CD4-positive, alpha-beta T cell (primary cell): ENCODE data around the gene NRXN3. TPM values are rescaled to one million over a fixed set of nuclear protein-coding genes. Genes with fewer than 3 reads are reported as not detected.

ENCODE experiments used
- ATAC-seq: fragments of 200-7000 bp; cut with Tn5 transposase; one replicate; pipeline ENCODE4 v1.10.0; 2022; ENCODE audit warnings: mild to moderate bottlenecking; ENCODE audit not compliant: poor library complexity
- CTCF ChIA-PET: fragments of 350-600 bp; sonication (Branson Sonifier 250); formaldehyde crosslinking; loops from one replicate; lab custom pipeline; 2021; ENCODE audit warnings: antibody characterized with exemption, inconsistent platforms; lab: Charles Lee
- POLR2A ChIA-PET: fragments of 350-600 bp; sonication (Branson Sonifier 250); formaldehyde crosslinking; loops from one replicate; lab custom pipeline; 2021; ENCODE audit warnings: antibody characterized with exemption, inconsistent platforms; lab: Charles Lee
- DNase-seq, 14 experiments: peaks; one replicate each; pipeline ENCODE4 v3.0.0-alpha.2; 2013 to 2020; ENCODE audit warnings: mixed read lengths in 2 of 14
- H3K27ac ChIP-seq, 2 donors: one replicate each; pipeline versions ENCODE4 v1.5.1 to v1.7.0; 2013; ENCODE audit warnings: low read length in 2 of 2, low read depth in 1 of 2, mild to moderate bottlenecking in 1 of 2
- H3K27me3 ChIP-seq, 2 experiments: 1 replicate in 1 of 2; 2 replicates in 1 of 2; pipeline versions ENCODE4 v1.6.1 to v1.7.0; 2013; ENCODE audit warnings: low read length in 2 of 2, control low read depth in 1 of 2, mild to moderate bottlenecking in 1 of 2, moderate library complexity in 1 of 2; ENCODE audit not compliant: insufficient read depth in 2 of 2, control insufficient read depth in 1 of 2
- H3K36me3 ChIP-seq: one replicate; pipeline ENCODE4 v1.6.1; 2013; ENCODE audit warnings: low read length, control low read depth; ENCODE audit not compliant: insufficient read depth
- H3K4me1 ChIP-seq: one replicate; pipeline ENCODE4 v1.6.1; 2013; ENCODE audit warnings: low read length, control low read depth; ENCODE audit not compliant: insufficient read depth
- H3K4me3 ChIP-seq: one replicate; pipeline ENCODE4 v1.5.1; 2013; ENCODE audit warnings: mild to moderate bottlenecking, low read length, moderate library complexity
- H3K9me3 ChIP-seq, 2 experiments: 1 replicate in 1 of 2; 2 replicates in 1 of 2; pipeline versions ENCODE4 v1.6.1 to v1.7.0; 2013; ENCODE audit warnings: low read length in 2 of 2, mild to moderate bottlenecking in 2 of 2, control low read depth in 1 of 2, moderate library complexity in 1 of 2; ENCODE audit not compliant: control insufficient read depth in 1 of 2, insufficient read depth in 1 of 2
- H3K27ac Mint-ChIP-seq: one replicate; pipeline ENCODE4 v1.8.0; 2020; ENCODE audit warnings: mixed read lengths
- H3K27me3 Mint-ChIP-seq: one replicate; pipeline ENCODE4 v1.8.0; 2021; ENCODE audit warnings: mixed read lengths
- H3K36me3 Mint-ChIP-seq: one replicate; pipeline ENCODE4 v1.8.0; 2021; ENCODE audit warnings: low read depth, mixed read lengths
- H3K4me1 Mint-ChIP-seq: one replicate; pipeline ENCODE4 v1.8.0; 2021; ENCODE audit warnings: low read depth, mixed read lengths
- H3K4me3 Mint-ChIP-seq: one replicate; pipeline ENCODE4 v1.8.0; 2020; ENCODE audit warnings: mild to moderate bottlenecking, mixed read lengths
- H3K9me3 Mint-ChIP-seq: one replicate; pipeline ENCODE4 v1.8.0; 2020; ENCODE audit warnings: mixed read lengths
- CTCF ChIP-seq: fragments of 200-600 bp; IDR thresholded peaks from one replicate; pipeline ENCODE4 v1.8.0; 2022; ENCODE audit warnings: antibody characterized with exemption, mild to moderate bottlenecking
- intact Hi-C, 2 experiments: fragments of 100-400 bp; cut with DNase I in 1 of 2; cut with micrococcal nuclease in 1 of 2; formaldehyde crosslinking; loops; one replicate each; pipeline versions ENCODE4 v1.15.1 to v1.9.0; 2023 to 2025; cut with DNase I, micrococcal nuclease
- total RNA-seq, 174 experiments: library from RNA in 2 of 174; stranded (reverse) in 2 of 174; gene quantifications; one replicate each; pipeline ENCODE4 v1.2.3 and lab custom pipeline; 2021 to 2026

The NRXN3 gene
- total RNA-seq, 2 experiments from 2014 or later: not detected

GRCh38 chr14:78228702-78229327, 58.6 kb downstream of the NRXN3 start:
- peaks cover 27% of the 10 kb centered on the region for H3K27me3 Mint-ChIP-seq
- ATAC-seq (no peak), DNase-seq (no peak)
- no peaks in the 10 kb centered on the region for H3K4me1 Mint-ChIP-seq
- POLR2A ChIA-PET: no interaction called here
- H3K27ac Mint-ChIP-seq: no peak overlapping the region
- peaks cover 3% of the 10 kb centered on the region for H3K9me3 Mint-ChIP-seq
- Histone ChIP-seq H3K27ac (no peak overlapping the region), H3K9me3 (peaks cover 0 to 3% of the 10 kb centered on the region in 2 experiments), H3K36me3 (no peaks in the 10 kb centered on the region), H3K4me1 (no peaks in the 10 kb centered on the region), H3K27me3 (peaks cover 0 to 2% of the 10 kb centered on the region in 2 experiments), H3K4me3 (no peak overlapping the region)
- intact Hi-C loops: no loop called here
- CTCF ChIA-PET: no interaction called here
- H3K36me3 Mint-ChIP-seq: no peaks in the 10 kb centered on the region
- TF ChIP-seq CTCF: no peak
- H3K4me3 Mint-ChIP-seq: no peak overlapping the region

GRCh38 chr14:78232231-78233000, 62.2 kb downstream of the NRXN3 start:
- Histone ChIP-seq H3K4me3 (no peak overlapping the region), H3K36me3 (no peaks in the 10 kb centered on the region), H3K27ac (no peak overlapping the region), H3K4me1 (no peaks in the 10 kb centered on the region), H3K9me3 (peaks cover 0 to 3% of the 10 kb centered on the region in 2 experiments), H3K27me3 (peaks cover 0 to 2% of the 10 kb centered on the region in 2 experiments)
- no peaks in the 10 kb centered on the region for H3K9me3 Mint-ChIP-seq
- no peaks in the 10 kb centered on the region for H3K4me1 Mint-ChIP-seq
- ChIA-PET POLR2A (no interaction called here), CTCF (no interaction called here)
- no peak for TF ChIP-seq CTCF
- peaks cover 31% of the 10 kb centered on the region for H3K27me3 Mint-ChIP-seq
- no peak overlapping the region for H3K27ac Mint-ChIP-seq
- H3K4me3 Mint-ChIP-seq: no peak overlapping the region
- no peaks in the 10 kb centered on the region for H3K36me3 Mint-ChIP-seq
- DNase-seq (no peak), ATAC-seq (no peak)
- intact Hi-C loops: no loop called here

GRCh38 chr14:78238141-78238540, 68.0 kb downstream of the NRXN3 start:
- Mint-ChIP-seq H3K9me3 (no peaks in the 10 kb centered on the region), H3K27ac (no peak overlapping the region), H3K27me3 (peaks cover 7% of the 10 kb centered on the region), H3K36me3 (no peaks in the 10 kb centered on the region), H3K4me1 (no peaks in the 10 kb centered on the region), H3K4me3 (no peak overlapping the region)
- CTCF ChIA-PET: no interaction called here
- H3K4me1 ChIP-seq: no peaks in the 10 kb centered on the region
- POLR2A ChIA-PET: no interaction called here
- DNase-seq: no peak
- H3K36me3 ChIP-seq: no peaks in the 10 kb centered on the region
- H3K27me3 ChIP-seq: no peaks in the 10 kb centered on the region
- ATAC-seq: no peak
- H3K27ac ChIP-seq: no peak overlapping the region
- no peak for TF ChIP-seq CTCF
- H3K4me3 ChIP-seq: no peak overlapping the region
- intact Hi-C loops: no loop called here
- peaks cover 0 to 12% of the 10 kb centered on the region in 2 experiments for H3K9me3 ChIP-seq
